Activated CD4-positive, alpha-beta T cell treated with anti-CD3 and anti-CD28 coated beads, Interleukin-2, amount 50 U/mL, for 1 hour (primary cell): ENCODE results near the gene ZNF117.
"Not testable (repeated sequence)": the region's sequence is repeated elsewhere in the genome, so short reads cannot be mapped to it uniquely, and the experiment has no call there.

Source experiments
- DNase-seq: peaks from one replicate; pipeline ENCODE4 v3.0.0-alpha.2; 2020

Gene ZNF117

GRCh38 chr7:64990936-64991335 lies at the start of gene ZNF117:
ZNF117 (minus strand) TSS chr7:64991036.
- no peak for DNase-seq

GRCh38 chr7:65038767-65039166 lies 47.9 kb upstream of the ZNF117 start:
- DNase-seq, result peak; percentile 10

GRCh38 chr7:65037740-65038688 lies 47.2 kb upstream of the ZNF117 start:
- DNase-seq, result peak; percentile 91

- not testable (repeated sequence) for DNase-seq
Measured at GRCh38 chr7:65036526-65036925, 45.7 kb upstream of the ZNF117 start.

- not testable (repeated sequence) for DNase-seq
Measured at GRCh38 chr7:65035469-65035868, 44.6 kb upstream of the ZNF117 start.

- DNase-seq, result not testable (repeated sequence)
Measured at GRCh38 chr7:65034120-65034782, 43.4 kb upstream of the ZNF117 start.

GRCh38 chr7:65033391-65033790 lies 42.6 kb upstream of the ZNF117 start:
- DNase-seq, result not testable (repeated sequence)

- not testable (repeated sequence) for DNase-seq
Measured at GRCh38 chr7:65025023-65025422, 34.2 kb upstream of the ZNF117 start.

GRCh38 chr7:65020978-65021377 lies 30.1 kb upstream of the ZNF117 start:
- DNase-seq, result not testable (repeated sequence)

- not testable (repeated sequence) for DNase-seq
Measured at GRCh38 chr7:65009881-65010280, 19.0 kb upstream of the ZNF117 start.

- not testable (repeated sequence) for DNase-seq
Measured at GRCh38 chr7:65009394-65009793, 18.6 kb upstream of the ZNF117 start.

- not testable (repeated sequence) for DNase-seq
Measured at GRCh38 chr7:65007036-65007435, 16.2 kb upstream of the ZNF117 start.

- DNase-seq, result peak; percentile 90
Measured at GRCh38 chr7:65006094-65006992, 15.5 kb upstream of the ZNF117 start, which contains the start of gene ERV3-1. ERV3-1 (minus strand) TSS chr7:65006687; CDS start chr7:64993026, 13,661 bp downstream.

- DNase-seq, result no peak
Measured at GRCh38 chr7:65004575-65004974, 13.7 kb upstream of the ZNF117 start.

- no peak for DNase-seq
Measured at GRCh38 chr7:65002972-65003585, 12.2 kb upstream of the ZNF117 start.

GRCh38 chr7:65001291-65001814 lies 10.5 kb upstream of the ZNF117 start:
- no peak for DNase-seq

- DNase-seq, result no peak
Measured at GRCh38 chr7:64999165-65000004, 8.5 kb upstream of the ZNF117 start.

GRCh38 chr7:64998865-64999164 lies 8.0 kb upstream of the ZNF117 start:
- DNase-seq, result no peak

- no peak for DNase-seq
Measured at GRCh38 chr7:64997927-64998391, 7.1 kb upstream of the ZNF117 start.

GRCh38 chr7:64997164-64997908 lies 6.5 kb upstream of the ZNF117 start:
- no peak for DNase-seq
